COR-L47 (cell line): Measurements from ENCODE around the gene CCDC73.
"Not testable (repeated sequence)": the region's sequence is repeated elsewhere in the genome, so short reads cannot be mapped to it uniquely, and the experiment has no call there.

Experiments used
- DNase-seq: peaks from one replicate; lab custom pipeline; 2025; lab: John Stamatoyannopoulos, UW

The CCDC73 gene

DNA sequence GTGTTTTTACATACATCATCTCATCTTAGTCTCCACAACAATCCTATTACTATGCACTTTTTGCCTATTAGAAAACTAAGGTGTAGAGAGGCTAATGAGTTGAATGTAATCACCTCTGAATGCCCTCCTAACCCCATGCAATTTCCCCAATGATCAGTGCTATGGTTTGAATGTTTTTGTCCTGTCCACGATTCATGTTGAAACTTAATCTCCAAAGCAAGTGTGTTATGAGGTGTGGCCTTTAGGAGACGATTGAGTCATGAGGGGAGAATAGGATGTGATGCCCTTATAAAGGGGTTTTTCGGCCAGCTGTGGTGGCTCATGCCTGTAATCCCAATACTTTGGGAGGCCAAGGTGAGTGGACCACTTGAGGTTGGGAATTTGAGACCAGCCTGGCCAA is 2.0 kb upstream of the CCDC73 start:
- DNase-seq: no peak

DNA sequence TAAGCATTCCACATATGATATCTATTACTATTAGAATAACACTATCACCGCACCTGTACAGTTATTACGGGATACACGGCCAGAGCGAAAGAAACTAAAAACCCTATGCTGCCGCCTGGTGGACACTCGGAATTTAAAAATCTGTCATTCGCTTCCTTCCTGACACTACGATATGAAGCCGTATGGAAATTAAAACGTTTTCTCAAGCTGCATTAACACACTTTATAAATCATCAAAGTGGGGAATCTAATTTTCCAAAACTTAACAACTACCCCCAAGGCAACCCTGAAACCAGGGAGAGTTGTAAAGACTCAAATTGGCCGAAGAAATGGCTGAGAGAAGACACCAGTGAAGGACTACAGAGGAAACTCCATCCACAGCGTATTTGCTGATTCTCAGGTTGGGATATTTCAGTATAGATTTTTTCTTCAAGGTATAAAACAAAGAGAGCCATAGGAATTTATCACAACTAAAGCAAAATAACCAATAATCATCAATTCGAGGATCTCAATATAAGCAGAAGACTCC is 1.4 kb downstream of the CCDC73 start:
- DNase-seq: peak; percentile 21

- no peak for DNase-seq
These were observed 2.1 kb downstream of the CCDC73 start for GRCh38 chr11:32792111-32792947.

- no peak for DNase-seq
These were observed 3.5 kb downstream of the CCDC73 start for GRCh38 chr11:32790916-32791315.

GRCh38 chr11:32786811-32787210 is 7.7 kb downstream of the CCDC73 start:
- no peak for DNase-seq

GRCh38 chr11:32785262-32785661 is 9.2 kb downstream of the CCDC73 start:
- no peak for DNase-seq

DNA sequence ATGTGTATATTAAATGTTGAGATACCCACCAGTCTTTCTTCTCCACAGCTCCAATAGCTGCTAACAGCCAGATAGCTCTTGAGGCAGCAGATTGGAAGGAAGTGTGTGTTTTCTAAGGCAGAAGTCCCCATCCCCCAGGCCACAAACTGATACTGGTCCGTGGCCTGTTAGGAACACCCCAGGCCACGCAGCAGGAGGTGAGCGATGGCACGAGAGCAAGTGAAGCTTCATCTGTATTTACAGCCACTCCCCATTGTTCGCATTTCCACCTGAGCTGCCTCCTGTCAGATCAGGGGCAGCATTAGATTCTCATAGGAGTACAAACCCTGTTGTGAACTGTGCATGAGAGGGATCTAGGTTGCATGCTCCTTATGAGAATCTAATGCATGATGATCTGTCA is 12.7 kb downstream of the CCDC73 start:
- DNase-seq: no peak

DNA sequence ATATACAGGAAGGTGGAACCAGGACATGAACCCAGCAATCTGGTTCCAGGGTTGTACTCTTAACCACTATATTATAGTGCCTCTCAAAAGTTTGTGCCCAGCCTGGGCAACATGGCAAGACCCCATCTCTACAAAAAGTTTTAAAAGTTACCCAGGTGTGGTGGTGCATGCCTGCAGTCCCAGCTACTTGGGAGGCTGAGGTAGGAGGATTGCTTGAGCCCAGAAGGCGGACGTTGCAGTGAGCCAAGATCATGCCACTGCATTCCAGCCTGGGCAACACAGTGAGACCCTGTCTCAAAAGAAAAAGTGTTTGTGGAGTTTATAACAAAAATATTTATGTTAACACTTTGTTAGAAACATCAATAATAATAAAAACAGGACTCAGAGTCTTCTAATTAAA is 13.6 kb downstream of the CCDC73 start:
- not testable (repeated sequence) for DNase-seq

- DNase-seq: no peak
These were observed 15.3 kb downstream of the CCDC73 start for GRCh38 chr11:32779136-32779535.

DNA sequence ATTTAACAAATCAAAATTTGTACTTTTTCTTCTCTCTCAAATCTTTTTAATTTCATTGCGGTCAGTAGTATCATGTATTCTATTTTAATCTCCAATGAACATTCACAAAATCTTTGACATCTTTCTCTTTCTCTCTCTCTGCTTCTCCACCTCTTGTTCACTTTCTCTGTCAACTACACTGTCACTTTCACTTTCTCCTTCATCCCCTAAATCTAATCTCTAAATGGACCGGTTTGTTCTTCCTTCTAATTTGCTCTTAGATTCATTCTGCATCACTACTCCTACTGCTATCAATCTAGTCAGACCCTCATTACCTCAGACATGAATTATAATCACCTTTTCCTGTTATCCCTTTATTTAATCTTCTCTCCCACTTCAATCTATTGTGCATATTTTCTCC is 18.6 kb downstream of the CCDC73 start:
- DNase-seq: no peak

DNA sequence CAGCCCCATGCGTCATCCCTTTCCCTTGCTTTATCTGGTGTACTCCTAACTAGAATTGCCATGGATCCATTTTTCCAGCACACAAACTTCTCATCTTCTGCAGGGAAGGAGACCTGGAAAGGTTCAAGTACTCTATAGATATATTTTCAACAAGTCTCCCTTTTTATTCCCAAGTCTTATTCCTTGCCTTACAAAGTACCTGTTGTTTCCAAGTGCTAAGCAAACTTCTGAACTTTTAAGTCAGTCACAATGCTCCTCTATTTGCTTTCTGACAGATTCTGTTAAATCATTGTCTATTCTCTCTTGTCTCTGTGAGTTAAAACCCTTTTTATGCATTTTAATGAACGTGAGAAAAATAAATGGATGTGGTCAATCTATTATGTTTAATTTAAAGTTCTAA is 20.4 kb downstream of the CCDC73 start:
- DNase-seq: no peak

- no peak for DNase-seq
These were observed 21.7 kb downstream of the CCDC73 start for GRCh38 chr11:32772731-32773130.

GRCh38 chr11:32761774-32762173 is 32.7 kb downstream of the CCDC73 start:
- not testable (repeated sequence) for DNase-seq

- no peak for DNase-seq
These were observed 36.2 kb downstream of the CCDC73 start for GRCh38 chr11:32758291-32758690.

- not testable (repeated sequence) for DNase-seq
These were observed 41.3 kb downstream of the CCDC73 start for GRCh38 chr11:32753181-32753580.

GRCh38 chr11:32752001-32752400 is 42.5 kb downstream of the CCDC73 start:
- DNase-seq: no peak

- DNase-seq: no peak
These were observed 43.1 kb downstream of the CCDC73 start for GRCh38 chr11:32751381-32751780.

GRCh38 chr11:32729976-32730375 is 64.5 kb downstream of the CCDC73 start:
- DNase-seq: no peak

DNA sequence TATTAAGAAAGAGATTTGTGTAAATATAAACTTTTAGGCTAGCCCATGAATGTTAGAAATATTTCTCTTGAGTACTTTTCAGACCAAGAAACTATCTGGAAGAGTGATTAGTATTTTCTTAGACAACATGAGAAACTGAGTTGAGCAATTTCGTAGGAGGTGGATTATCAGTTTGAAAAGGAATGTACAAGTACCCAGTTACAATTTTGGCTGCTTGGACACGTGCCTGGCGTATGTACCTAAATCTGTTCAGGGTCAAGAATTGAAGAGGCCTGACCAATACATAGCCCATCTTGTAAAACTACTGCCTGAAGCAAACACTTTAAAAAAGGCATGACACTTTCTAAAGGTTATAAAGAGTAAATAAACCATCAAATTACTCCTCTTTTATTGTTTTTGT is 71.1 kb downstream of the CCDC73 start:
- no peak for DNase-seq

- DNase-seq: no peak
These were observed 72.2 kb downstream of the CCDC73 start for GRCh38 chr11:32722255-32722654.

GRCh38 chr11:32713496-32713895 is 81.0 kb downstream of the CCDC73 start:
- no peak for DNase-seq

DNA sequence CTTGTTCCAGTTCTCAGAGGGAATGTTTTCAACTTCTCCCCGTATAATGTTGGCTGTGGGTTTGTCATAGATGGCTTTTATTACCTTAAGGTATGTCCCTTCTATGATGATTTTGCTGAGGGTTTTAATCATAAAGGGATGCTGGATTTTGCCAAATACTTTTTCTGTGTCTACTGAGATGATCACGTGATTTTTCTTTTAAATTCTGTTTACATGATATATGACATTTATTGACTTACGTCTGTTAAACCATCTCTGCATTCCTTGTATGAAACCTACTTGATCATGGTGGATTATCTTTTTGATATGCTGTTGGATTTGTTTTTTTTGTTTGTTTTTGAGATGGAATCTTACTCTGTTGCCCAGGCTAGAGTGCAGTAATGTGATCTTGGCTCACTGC is 85.5 kb downstream of the CCDC73 start:
- DNase-seq: not testable (repeated sequence)

- no peak for DNase-seq
These were observed 87.3 kb downstream of the CCDC73 start for GRCh38 chr11:32706985-32707741.
